ENCODE measurements around the gene ARFGAP3.

- no peak for TF ChIP-seq EZH2 (optimal IDR thresholded peaks at IDR 0.05; ENCODE audit: low read depth, low read length)
- TF ChIP-seq, protein P1, sequence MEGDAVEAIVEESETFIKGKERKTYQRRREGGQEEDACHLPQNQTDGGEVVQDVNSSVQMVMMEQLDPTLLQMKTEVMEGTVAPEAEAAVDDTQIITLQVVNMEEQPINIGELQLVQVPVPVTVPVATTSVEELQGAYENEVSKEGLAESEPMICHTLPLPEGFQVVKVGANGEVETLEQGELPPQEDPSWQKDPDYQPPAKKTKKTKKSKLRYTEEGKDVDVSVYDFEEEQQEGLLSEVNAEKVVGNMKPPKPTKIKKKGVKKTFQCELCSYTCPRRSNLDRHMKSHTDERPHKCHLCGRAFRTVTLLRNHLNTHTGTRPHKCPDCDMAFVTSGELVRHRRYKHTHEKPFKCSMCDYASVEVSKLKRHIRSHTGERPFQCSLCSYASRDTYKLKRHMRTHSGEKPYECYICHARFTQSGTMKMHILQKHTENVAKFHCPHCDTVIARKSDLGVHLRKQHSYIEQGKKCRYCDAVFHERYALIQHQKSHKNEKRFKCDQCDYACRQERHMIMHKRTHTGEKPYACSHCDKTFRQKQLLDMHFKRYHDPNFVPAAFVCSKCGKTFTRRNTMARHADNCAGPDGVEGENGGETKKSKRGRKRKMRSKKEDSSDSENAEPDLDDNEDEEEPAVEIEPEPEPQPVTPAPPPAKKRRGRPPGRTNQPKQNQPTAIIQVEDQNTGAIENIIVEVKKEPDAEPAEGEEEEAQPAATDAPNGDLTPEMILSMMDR (IDR thresholded peaks at IDR 0.05; ENCODE audit: low read length), result no peak
Observed at GRCh38 chr22:42788466-42788865, 68.6 kb downstream of the ARFGAP3 start.

Data from MM.1S (cell line).